ENCODE measurements around the gene LRP1.

The LRP1 gene

DNA sequence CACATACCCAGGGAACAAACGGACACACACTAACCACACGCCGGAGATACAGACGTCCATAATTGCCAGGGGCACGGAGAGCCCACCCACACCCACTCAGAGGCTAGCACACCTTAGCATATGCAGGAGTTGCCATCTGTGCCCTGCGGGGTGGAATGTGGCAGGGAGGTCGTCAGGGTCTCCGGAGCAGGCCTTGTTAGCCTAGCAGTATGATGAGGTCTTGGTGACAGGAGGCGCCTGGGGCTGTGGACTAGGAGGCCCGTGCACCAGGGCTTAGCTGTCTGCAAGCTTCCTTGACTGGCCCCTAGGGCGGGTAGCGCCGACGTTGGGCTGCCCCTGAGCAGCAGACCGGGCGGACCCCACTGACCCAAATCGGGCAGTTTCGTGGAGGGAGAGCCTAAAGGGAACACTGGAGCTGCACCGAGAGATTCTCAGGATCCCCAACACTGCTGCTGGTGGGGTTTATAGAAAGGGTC lies 112.7 kb downstream of the LRP1 start:
- Histone ChIP-seq H3K27ac (no peak overlapping the region), H3K4me1 (ENCODE audit: control insufficient read depth in 1 of 2, insufficient read depth in 1 of 2, low read depth in 1 of 2, low read length in 1 of 2) (peaks cover 53 to 69% of the 10 kb centered on the region in 2 experiments), H3K9me3 (no peaks in the 10 kb centered on the region), H3K27me3 (peaks cover 90% of the 10 kb centered on the region), H3K4me3 (ENCODE audit: low read depth in 1 of 2, low read length in 1 of 2) (peak overlapping the region; percentile 54 to 66), H3K36me3 (no peaks in the 10 kb centered on the region)
- TF ChIP-seq, protein P1, sequence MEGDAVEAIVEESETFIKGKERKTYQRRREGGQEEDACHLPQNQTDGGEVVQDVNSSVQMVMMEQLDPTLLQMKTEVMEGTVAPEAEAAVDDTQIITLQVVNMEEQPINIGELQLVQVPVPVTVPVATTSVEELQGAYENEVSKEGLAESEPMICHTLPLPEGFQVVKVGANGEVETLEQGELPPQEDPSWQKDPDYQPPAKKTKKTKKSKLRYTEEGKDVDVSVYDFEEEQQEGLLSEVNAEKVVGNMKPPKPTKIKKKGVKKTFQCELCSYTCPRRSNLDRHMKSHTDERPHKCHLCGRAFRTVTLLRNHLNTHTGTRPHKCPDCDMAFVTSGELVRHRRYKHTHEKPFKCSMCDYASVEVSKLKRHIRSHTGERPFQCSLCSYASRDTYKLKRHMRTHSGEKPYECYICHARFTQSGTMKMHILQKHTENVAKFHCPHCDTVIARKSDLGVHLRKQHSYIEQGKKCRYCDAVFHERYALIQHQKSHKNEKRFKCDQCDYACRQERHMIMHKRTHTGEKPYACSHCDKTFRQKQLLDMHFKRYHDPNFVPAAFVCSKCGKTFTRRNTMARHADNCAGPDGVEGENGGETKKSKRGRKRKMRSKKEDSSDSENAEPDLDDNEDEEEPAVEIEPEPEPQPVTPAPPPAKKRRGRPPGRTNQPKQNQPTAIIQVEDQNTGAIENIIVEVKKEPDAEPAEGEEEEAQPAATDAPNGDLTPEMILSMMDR (IDR thresholded peaks at IDR 0.05) = no peak

DNA sequence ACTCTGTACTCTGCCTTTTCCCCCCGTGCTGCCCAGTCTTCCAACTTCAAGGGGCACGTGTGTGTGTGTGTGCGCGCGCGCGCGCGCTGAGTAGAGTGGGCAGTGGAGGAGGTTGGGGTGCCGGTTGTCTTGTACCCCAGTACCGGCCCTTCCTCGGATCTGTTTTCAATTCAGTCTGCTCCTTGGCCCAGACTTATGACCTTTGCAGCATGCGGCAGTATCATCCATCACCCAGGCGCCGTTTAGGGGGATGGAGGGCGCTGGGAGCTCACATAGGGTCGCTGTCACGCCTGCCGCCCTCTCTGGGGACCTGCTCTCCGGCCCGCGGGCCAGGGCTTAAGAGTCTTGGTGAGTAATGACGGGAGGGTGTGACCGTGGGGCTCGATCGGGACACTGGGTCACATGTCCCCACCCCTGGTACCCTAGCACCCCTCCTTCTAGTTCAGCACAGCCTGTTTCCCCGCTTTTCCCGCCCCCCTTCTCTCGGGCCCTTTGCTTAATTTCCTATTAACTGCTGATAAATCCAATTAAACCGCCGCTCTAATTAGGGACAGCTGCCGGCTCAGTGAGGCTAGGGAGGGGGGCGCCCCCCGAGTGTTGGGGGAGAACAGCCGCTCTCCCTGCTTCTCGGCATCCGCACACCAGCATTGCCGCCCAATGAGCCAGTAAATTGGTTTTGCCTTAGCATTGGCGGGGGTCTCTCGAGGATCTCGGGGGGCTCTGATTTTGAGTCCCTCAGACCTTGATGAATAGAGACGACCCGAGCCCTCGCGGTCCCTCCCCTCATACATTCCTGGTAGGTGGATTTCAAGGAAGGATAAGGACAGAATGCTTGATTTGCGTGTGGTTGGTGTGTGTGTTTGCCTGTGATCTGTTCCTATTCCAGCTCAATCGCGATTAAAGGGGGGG lies 113.4 kb downstream of the LRP1 start:
- H3K27ac ChIP-seq = no peak overlapping the region
- peaks cover 83% of the 10 kb centered on the region for H3K27me3 ChIP-seq

DNA sequence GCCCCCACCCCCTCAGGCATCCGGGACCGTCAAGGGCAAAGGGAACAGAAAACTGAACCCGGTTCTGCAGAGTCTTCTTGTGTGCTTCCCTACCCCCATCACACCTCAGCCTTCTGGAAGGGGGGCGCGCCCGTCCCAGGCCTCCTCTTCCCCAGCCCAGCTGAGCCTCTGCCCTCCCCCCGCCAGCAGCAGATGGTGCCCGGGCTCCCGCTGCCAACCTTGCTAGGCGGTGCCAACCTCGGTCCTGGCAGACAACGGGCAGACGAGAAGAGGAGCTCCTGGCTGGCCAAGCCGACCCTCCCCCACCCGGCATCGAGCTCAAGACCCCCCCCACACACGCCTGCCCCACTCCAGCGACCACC lies 114.0 kb downstream of the LRP1 start:
- Histone ChIP-seq H3K27me3 (peaks cover 76% of the 10 kb centered on the region), H3K4me3 (ENCODE audit: low read depth in 1 of 2, low read length in 1 of 2) (peak overlapping the region; percentile 51 to 54), H3K9me3 (no peaks in the 10 kb centered on the region), H3K4me1 (ENCODE audit: control insufficient read depth in 1 of 2, insufficient read depth in 1 of 2, low read depth in 1 of 2, low read length in 1 of 2) (peaks cover 53 to 63% of the 10 kb centered on the region in 2 experiments), H3K27ac (no peak overlapping the region), H3K36me3 (peaks cover 4% of the 10 kb centered on the region)
- TF ChIP-seq, protein P1 (IDR thresholded peaks at IDR 0.05) = no peak

More for the DNA sequence above, 113.4 kb downstream of the LRP1 start:
- H3K9me3 ChIP-seq = no peaks in the 10 kb centered on the region
- H3K36me3 ChIP-seq = peaks cover 3% of the 10 kb centered on the region
- peak overlapping the region in 1 of 2 experiments; percentile 66 for H3K4me3 ChIP-seq (ENCODE audit: low read depth in 1 of 2, low read length in 1 of 2)
- H3K4me1 ChIP-seq (ENCODE audit: control insufficient read depth in 1 of 2, insufficient read depth in 1 of 2, low read depth in 1 of 2, low read length in 1 of 2) = peaks cover 53 to 63% of the 10 kb centered on the region in 2 experiments
- TF ChIP-seq, protein P1 (IDR thresholded peaks at IDR 0.05) = no peak

DNA sequence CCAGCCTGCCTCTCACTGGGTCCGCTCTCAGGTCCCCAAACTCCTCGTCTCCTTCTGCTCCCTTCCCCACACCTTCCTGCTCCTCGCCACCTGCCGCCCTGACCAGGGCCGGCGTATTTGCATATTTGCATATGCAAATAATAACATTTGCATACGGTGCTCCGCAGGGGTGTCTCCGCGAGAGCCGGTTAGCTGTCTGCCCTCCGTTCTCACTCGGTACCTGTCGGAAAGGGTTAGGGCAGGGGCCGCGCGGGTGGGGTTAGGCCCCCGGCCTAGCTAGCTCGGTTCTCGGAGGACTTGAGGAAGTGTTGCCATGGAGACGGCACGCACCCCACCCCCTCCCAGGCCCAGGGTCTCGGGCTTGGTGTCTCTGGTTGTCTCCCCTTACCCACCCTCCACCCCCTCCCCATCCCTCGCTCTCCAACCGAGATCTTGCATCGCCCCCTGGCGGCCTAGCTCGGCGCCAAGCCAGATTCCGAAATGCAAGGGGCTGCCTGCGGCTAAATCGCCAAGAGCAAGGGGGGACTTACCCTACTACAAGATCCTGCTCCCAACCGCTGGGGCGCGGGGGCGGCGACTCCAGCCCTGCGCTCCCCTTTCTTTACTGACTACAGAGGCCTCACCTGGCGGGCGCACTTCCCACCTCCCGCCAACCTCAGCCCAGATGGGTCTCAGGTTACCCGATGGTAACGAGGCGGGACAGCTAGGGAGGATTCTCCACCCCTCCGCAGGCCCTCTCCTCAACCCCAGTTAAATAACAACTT lies 114.6 kb downstream of the LRP1 start:
- Histone ChIP-seq H3K36me3 (peaks cover 4% of the 10 kb centered on the region), H3K4me3 (ENCODE audit: low read depth in 1 of 2, low read length in 1 of 2) (peak overlapping the region; percentile 51 to 54), H3K4me1 (ENCODE audit: control insufficient read depth in 1 of 2, insufficient read depth in 1 of 2, low read depth in 1 of 2, low read length in 1 of 2) (peaks cover 53 to 62% of the 10 kb centered on the region in 2 experiments), H3K27me3 (peaks cover 71% of the 10 kb centered on the region), H3K9me3 (no peaks in the 10 kb centered on the region), H3K27ac (no peak overlapping the region)
- TF ChIP-seq, protein P1 (IDR thresholded peaks at IDR 0.05) = peak; percentile 53

DNA sequence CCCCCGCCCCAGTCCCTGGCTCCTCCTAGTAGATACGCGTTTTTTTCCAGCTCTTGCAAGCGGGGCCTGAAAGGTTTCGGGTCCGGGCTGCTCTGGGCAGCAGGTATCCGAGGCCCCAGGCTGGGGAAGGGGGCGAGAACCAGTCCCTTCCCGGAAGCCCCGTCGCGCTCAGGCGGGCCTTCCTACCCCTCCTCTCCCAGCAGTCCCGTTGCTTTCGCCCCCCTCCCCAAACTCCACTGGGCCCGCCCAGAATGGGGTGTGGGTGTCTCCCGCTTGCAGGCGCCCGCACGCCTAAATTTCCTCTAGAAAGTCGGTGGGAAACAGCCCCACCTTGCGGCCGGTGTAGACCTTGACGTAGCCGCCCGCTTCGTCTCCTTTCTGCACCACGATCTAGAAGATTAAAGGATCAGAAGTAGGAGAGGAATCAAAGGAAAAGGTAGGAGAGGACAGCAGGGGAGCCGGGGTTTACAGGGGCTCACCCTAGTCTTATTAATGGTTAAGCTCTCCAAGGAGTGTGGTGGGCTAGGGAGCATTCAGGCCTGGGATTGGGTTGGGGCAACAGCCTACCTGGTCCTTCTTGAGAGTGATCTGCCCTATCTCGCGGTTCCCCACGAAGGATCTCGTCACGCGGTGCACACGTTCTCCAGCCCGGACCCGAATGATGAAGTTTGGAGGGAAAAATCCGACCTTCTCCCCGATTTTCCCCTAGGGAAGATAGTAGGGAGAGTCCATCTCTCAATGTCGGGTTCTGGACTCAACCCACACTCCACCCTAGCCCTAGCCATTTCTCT lies 115.4 kb downstream of the LRP1 start:
- Histone ChIP-seq H3K36me3 (peaks cover 4% of the 10 kb centered on the region), H3K4me3 (ENCODE audit: low read depth in 1 of 2, low read length in 1 of 2) (peak overlapping the region; percentile 51 to 54), H3K4me1 (ENCODE audit: control insufficient read depth in 1 of 2, insufficient read depth in 1 of 2, low read depth in 1 of 2, low read length in 1 of 2) (peaks cover 49 to 57% of the 10 kb centered on the region in 2 experiments), H3K9me3 (no peaks in the 10 kb centered on the region), H3K27ac (no peak overlapping the region), H3K27me3 (peaks cover 62% of the 10 kb centered on the region)
- TF ChIP-seq, protein P1 (IDR thresholded peaks at IDR 0.05) = peak; percentile 78
